HL-60 (cell line): ENCODE results near the gene RIPPLY3.
"Not testable (repeated sequence)": the region's sequence is repeated elsewhere in the genome, so short reads cannot be mapped to it uniquely, and the experiment has no call there.

ENCODE experiments used
- DNase-seq, 2 experiments: peaks; one replicate each; pipeline ENCODE4 v3.0.0-alpha.2; 2010 to 2020; ENCODE audit warnings: low read depth in 1 of 2, low spot score in 1 of 2
- H3K27ac ChIP-seq: fragments of 250-450 bp; sonication (Bioruptor Pico); replicated peaks from 2 replicates; pipeline ENCODE4 v1.5.1; 2020; ENCODE audit warnings: mild to moderate bottlenecking, moderate library complexity
- H3K27me3 ChIP-seq: fragments of 250-450 bp; sonication (Bioruptor Pico); 2 replicates; pipeline ENCODE4 v1.5.1; 2021; ENCODE audit warnings: mild to moderate bottlenecking, moderate library complexity; ENCODE audit not compliant: insufficient read depth, poor library complexity, severe bottlenecking
- H3K4me3 ChIP-seq: replicated peaks from 2 replicates; pipeline ENCODE4 v1.5.1; 2011; ENCODE audit warnings: mild to moderate bottlenecking, control low read depth, low read length; ENCODE audit not compliant: insufficient read depth
- GABPA ChIP-seq: IDR thresholded peaks from 2 replicates; pipeline ENCODE4 v1.6.1; 2012; ENCODE audit warnings: low read depth
- POLR2AphosphoS5 ChIP-seq: IDR thresholded peaks from 2 replicates; pipeline ENCODE4 v1.6.1; 2012; ENCODE audit warnings: low read depth
- SPI1 ChIP-seq: IDR thresholded peaks from 2 replicates; pipeline ENCODE4 v1.6.1; 2012; ENCODE audit warnings: low read depth, mild to moderate bottlenecking, borderline replicate concordance
- TF ChIP-seq, protein P1 (sequence below): IDR thresholded peaks from one replicate; pipeline ENCODE4 v1.5.1; 2011; ENCODE audit warnings: low read length, control low read depth, inconsistent platforms; ENCODE audit not compliant: insufficient read depth
- TF ChIP-seq, protein P2 (sequence below): IDR thresholded peaks from 2 replicates; pipeline ENCODE4 v1.6.1; 2012; ENCODE audit warnings: low read depth; ENCODE audit not compliant: insufficient replicate concordance

RIPPLY3 gene

DNA sequence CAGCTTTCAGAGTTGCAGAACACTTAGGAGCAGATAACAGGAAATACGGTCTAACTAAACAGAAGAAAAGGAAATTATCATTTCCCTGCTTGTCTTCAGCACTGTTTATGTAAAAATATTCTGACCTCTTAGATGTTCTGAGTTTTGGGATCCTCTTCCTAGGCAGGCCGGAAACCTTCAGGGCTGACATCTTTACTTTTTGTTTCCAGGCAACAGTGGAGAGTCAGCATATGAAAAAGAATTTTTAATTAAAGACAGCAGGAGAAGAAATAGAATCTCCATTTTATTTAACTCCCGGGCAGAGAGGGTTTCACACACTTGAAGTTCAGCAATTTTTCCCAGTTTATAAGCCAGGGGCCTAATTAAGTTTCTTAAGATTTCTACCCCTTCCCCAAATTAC is 5.1 kb upstream of the RIPPLY3 start:
- no peak for DNase-seq
- H3K27ac ChIP-seq, result no peak overlapping the region; the same call in 1 of the 2 replicates
- peaks cover 4% of the 10 kb centered on the region for H3K27me3 ChIP-seq
- TF ChIP-seq, protein P1, sequence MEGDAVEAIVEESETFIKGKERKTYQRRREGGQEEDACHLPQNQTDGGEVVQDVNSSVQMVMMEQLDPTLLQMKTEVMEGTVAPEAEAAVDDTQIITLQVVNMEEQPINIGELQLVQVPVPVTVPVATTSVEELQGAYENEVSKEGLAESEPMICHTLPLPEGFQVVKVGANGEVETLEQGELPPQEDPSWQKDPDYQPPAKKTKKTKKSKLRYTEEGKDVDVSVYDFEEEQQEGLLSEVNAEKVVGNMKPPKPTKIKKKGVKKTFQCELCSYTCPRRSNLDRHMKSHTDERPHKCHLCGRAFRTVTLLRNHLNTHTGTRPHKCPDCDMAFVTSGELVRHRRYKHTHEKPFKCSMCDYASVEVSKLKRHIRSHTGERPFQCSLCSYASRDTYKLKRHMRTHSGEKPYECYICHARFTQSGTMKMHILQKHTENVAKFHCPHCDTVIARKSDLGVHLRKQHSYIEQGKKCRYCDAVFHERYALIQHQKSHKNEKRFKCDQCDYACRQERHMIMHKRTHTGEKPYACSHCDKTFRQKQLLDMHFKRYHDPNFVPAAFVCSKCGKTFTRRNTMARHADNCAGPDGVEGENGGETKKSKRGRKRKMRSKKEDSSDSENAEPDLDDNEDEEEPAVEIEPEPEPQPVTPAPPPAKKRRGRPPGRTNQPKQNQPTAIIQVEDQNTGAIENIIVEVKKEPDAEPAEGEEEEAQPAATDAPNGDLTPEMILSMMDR, result no peak
- TF ChIP-seq POLR2AphosphoS5 (no peak), SPI1 (no peak), GABPA (no peak)
- TF ChIP-seq, protein P2, sequence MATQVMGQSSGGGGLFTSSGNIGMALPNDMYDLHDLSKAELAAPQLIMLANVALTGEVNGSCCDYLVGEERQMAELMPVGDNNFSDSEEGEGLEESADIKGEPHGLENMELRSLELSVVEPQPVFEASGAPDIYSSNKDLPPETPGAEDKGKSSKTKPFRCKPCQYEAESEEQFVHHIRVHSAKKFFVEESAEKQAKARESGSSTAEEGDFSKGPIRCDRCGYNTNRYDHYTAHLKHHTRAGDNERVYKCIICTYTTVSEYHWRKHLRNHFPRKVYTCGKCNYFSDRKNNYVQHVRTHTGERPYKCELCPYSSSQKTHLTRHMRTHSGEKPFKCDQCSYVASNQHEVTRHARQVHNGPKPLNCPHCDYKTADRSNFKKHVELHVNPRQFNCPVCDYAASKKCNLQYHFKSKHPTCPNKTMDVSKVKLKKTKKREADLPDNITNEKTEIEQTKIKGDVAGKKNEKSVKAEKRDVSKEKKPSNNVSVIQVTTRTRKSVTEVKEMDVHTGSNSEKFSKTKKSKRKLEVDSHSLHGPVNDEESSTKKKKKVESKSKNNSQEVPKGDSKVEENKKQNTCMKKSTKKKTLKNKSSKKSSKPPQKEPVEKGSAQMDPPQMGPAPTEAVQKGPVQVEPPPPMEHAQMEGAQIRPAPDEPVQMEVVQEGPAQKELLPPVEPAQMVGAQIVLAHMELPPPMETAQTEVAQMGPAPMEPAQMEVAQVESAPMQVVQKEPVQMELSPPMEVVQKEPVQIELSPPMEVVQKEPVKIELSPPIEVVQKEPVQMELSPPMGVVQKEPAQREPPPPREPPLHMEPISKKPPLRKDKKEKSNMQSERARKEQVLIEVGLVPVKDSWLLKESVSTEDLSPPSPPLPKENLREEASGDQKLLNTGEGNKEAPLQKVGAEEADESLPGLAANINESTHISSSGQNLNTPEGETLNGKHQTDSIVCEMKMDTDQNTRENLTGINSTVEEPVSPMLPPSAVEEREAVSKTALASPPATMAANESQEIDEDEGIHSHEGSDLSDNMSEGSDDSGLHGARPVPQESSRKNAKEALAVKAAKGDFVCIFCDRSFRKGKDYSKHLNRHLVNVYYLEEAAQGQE, result no peak
- no peak overlapping the region for H3K4me3 ChIP-seq

DNA sequence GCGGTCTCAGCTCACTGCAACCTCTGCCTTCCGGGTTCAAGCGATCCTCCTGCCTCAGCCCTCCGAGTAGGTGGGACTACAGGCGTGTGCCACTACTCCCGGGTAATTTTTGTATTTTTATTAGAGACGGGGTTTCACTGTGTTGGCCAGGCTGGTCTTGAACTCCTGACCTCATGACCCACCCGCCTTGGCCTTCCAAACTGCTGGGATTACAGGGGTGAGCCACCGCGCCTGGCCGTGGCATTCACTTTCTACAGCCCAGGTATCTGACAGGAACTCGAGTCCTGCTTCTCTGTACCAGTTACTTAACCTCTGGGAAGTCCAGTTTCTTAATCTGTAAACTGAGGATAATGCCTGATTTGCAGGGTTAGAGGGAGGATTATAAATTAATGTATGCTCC is 3.7 kb upstream of the RIPPLY3 start:
- not testable (repeated sequence) for DNase-seq, H3K27ac ChIP-seq, H3K4me3 ChIP-seq
- peaks cover 11% of the 10 kb centered on the region for H3K27me3 ChIP-seq

DNA sequence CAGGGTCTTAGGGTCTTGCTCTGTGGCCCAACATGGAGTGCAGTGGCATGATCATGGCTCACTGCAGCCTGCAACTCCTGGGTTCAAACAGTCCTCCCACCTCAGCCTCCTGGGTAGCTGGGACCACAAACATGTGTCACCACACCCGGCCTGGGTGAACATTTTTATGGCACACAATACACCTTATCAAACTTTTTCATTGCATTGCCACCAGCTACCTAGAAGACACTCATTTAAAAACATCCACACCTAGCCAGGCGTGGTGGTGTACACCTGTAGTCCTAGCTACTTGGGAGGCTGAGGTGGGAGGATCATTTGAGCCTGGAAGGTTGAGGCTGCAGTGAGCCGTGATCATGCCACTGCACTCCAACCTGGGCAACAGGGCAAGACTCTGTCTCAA is 2.6 kb upstream of the RIPPLY3 start:
- peaks cover 11% of the 10 kb centered on the region for H3K27me3 ChIP-seq
- H3K4me3 ChIP-seq, DNase-seq, H3K27ac ChIP-seq: not testable (repeated sequence)

DNA sequence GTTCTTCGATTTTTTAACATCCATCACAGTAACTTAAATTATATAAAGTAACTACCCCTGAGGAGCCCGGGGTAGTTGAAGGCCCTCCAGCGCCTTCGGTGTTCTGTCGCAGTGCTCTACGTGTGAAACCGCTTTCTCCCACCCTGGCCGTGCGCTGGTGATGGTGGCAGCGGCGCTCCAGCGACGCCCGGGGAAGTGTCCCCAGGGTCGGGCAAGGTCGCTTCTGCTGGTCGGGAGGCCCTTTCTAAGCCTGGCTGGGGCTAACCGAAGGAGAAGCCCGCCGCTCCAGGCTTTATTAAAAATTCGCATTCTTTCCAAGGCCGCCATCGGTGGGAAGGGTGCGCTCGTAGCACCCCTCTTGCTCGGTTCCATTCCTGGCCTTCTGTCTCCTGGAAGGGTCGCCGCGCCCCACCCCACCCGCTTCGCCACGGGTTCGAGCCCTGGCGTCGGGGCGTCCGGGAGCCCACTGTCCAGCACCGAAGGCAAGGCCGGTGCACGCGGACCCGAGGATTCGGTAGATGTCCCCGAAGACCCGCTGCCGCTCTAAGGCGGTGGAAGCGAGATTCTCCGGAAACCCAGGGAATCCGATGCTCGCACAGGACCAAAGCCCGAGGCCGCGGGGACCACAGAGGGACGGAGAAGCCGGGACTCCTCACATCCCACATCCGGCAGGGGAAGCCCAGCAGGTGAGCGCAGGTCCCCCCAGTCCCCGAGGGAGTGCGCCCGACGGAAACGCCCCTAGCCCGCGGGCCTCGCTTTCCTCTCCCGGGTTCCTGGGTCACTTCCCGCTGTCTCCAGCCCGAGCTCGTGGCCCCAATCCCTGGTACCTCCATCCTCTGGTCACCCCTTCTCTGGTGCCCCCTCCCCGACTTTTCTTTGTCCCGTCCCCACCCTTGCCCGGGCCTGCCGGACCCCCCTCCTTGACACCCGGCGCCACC is 685 bp upstream of the RIPPLY3 start:
- Histone ChIP-seq H3K27me3 (peaks cover 11% of the 10 kb centered on the region), H3K27ac (no peak overlapping the region), H3K4me3 (no peak overlapping the region)
- TF ChIP-seq, protein P1, result no peak
- TF ChIP-seq POLR2AphosphoS5, result no peak
- no peak for TF ChIP-seq GABPA
- TF ChIP-seq SPI1, result no peak
- TF ChIP-seq, protein P2, result no peak
- no peak for DNase-seq

DNA sequence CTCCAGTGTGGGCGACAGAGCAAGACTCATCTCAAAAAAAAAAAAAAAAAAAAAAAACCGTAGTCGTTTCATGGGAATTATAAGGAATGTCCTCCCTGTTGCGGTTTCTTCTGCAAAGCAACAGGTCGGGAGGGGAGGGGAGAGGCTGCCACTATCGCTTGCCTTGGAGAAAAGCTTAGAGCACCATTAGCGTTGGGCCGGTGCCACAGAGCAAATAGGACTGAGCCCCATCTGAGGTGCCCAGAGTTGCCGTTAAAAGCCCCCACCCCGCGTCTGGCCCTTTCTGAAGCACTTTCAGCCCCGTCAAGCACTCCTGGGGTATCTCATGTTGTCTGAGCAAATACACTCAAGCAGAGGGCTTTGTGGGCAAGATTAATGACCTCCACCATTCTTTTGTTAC is 2.2 kb downstream of the RIPPLY3 start:
- DNase-seq, result no peak
- TF ChIP-seq SPI1, result no peak
- TF ChIP-seq GABPA, result no peak
- TF ChIP-seq POLR2AphosphoS5, result no peak
- TF ChIP-seq, protein P2, result no peak
- TF ChIP-seq, protein P1, result no peak
- Histone ChIP-seq H3K27me3 (peaks cover 11% of the 10 kb centered on the region), H3K4me3 (no peak overlapping the region), H3K27ac (no peak overlapping the region)
